Memory B cell (primary cell): Measurements from ENCODE around the gene AP3S1.

Experiments
- ATAC-seq: fragments of 150-1000 bp; cut with Tn5 transposase; 2 replicates; pipeline ENCODE4 v1.10.0; 2021; ENCODE audit warnings: low read depth, mild to moderate bottlenecking, moderate library complexity
- DNase-seq, 2 donors: peaks; one replicate each; pipeline ENCODE4 v3.0.0; 2022; ENCODE audit warnings: low spot score in 2 of 2
- H3K27ac Mint-ChIP-seq: one replicate; pipeline ENCODE4 v1.8.0; 2022; ENCODE audit warnings: mild to moderate bottlenecking, moderate library complexity, mixed read lengths
- H3K27me3 Mint-ChIP-seq: one replicate; pipeline ENCODE4 v1.8.0; 2022; ENCODE audit warnings: mixed read lengths
- H3K36me3 Mint-ChIP-seq: one replicate; pipeline ENCODE4 v1.8.0; 2022; ENCODE audit warnings: mild to moderate bottlenecking, mixed read lengths
- H3K4me1 Mint-ChIP-seq: one replicate; pipeline ENCODE4 v1.8.0; 2022; ENCODE audit warnings: mixed read lengths
- H3K4me3 Mint-ChIP-seq: one replicate; pipeline ENCODE4 v1.8.0; 2022; ENCODE audit warnings: mild to moderate bottlenecking, moderate library complexity, mixed read lengths
- H3K9me3 Mint-ChIP-seq: one replicate; pipeline ENCODE4 v1.8.0; 2022; ENCODE audit warnings: mixed read lengths

Gene AP3S1

DNA sequence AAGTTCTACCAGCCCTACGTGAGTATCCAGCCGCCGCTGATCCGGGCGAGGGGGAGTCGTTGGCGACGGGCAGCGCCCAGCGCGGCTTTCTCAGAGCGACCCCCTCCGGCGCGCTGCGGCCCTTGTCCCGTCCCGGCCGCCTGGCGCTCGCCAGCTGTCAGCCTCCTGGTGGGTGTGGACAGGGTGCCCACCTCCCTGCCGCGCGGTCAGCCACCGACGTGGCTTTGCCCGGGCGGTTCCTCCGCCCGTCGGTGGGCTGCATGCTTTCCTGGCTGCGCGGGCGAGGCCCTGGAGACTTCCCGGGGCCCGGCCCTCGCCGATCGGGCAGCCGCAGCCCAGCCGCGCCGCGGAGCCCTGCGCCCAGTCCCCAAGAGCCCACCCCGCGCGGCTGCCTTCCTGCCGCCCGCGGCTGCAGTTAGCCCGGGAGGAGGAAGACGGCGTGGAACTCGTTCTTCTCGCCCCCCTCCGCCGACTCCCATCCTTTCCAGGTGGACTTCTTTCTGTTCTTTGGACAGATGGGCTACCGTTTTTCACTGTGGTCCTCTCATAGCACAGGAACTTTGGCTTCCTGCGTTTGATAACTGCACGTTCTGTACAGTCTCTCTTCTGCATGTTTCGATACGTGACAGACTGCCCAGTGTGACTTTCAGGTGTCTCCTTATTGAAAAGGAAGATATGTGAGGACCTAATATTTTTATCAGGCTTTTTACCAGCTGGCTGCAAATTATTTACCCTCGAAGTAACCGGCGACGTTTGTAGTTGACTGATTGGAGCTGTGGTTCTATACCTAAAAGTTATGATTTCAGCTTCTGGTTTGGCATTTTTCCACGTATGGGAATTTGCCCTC lies 577 bp downstream of the AP3S1 start:
- peak overlapping the region; percentile 99 for H3K27ac Mint-ChIP-seq
- H3K4me1 Mint-ChIP-seq: peaks cover 27% of the 10 kb centered on the region
- peak overlapping the region; percentile 95 for H3K4me3 Mint-ChIP-seq
- H3K36me3 Mint-ChIP-seq: peaks cover 2% of the 10 kb centered on the region
- DNase-seq: no peak
- H3K27me3 Mint-ChIP-seq: no peaks in the 10 kb centered on the region
- H3K9me3 Mint-ChIP-seq: no peaks in the 10 kb centered on the region
- peak; percentile 1 for ATAC-seq

DNA sequence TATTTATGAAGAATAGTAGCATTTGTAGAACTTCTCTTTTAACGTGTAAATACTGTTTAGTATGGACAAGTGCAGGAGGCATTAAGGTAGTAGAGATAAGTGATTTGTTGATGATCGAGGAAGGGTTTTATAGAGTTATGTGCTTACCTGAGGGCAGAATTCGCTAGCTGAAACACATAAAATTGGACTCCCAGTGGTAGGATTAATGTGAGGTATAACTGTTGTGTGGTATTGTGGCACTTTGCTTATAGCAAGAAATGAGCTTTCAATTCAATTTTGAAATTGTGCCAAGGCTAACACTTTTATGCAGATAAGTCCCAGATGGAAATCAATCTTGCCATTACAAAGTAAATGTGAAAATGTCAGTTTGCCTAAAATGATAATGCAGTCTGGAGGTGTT lies 1.2 kb downstream of the AP3S1 start:
- ATAC-seq: no peak
- Mint-ChIP-seq H3K27ac (peak overlapping the region; percentile 99), H3K9me3 (no peaks in the 10 kb centered on the region), H3K27me3 (no peaks in the 10 kb centered on the region), H3K4me1 (peaks cover 27% of the 10 kb centered on the region), H3K4me3 (peak overlapping the region; percentile 95), H3K36me3 (peaks cover 2% of the 10 kb centered on the region)
- no peak for DNase-seq

DNA sequence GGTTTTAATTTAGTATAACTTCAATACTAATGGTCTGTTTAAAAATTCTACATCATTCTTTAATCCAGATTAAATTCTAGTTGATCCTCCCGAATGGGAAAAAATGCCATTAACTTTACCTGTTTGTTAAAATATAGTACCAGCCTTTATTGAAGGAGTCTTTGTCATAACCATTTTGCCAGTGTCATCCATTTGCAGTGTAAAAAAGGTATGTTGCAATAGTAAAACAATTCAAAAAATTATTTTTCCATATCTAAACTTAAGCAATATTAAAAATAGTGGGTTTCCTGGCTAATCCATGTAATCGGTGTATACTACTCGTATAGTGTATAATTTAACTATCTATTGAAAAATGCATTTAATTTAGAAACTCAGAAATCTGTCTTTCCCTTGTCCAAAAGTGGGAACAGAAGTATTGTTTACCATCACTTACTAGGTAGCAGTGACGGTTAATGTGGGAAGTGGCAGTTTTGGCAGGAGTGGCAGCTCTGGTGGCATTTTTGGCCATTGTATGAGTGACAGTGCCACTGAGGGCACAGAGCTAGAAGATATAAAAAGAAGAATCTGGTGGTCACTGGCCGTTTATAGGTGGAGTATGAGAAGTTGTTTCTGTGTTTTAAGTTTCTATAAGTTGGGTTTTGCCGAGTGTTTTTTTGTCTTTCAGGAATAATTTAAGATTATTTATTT lies 1.9 kb downstream of the AP3S1 start:
- peaks cover 2% of the 10 kb centered on the region for H3K36me3 Mint-ChIP-seq
- peaks cover 28% of the 10 kb centered on the region for H3K4me1 Mint-ChIP-seq
- ATAC-seq: no peak
- no peaks in the 10 kb centered on the region for H3K27me3 Mint-ChIP-seq
- H3K27ac Mint-ChIP-seq: no peak overlapping the region
- DNase-seq: no peak
- H3K4me3 Mint-ChIP-seq: no peak overlapping the region
- no peaks in the 10 kb centered on the region for H3K9me3 Mint-ChIP-seq

DNA sequence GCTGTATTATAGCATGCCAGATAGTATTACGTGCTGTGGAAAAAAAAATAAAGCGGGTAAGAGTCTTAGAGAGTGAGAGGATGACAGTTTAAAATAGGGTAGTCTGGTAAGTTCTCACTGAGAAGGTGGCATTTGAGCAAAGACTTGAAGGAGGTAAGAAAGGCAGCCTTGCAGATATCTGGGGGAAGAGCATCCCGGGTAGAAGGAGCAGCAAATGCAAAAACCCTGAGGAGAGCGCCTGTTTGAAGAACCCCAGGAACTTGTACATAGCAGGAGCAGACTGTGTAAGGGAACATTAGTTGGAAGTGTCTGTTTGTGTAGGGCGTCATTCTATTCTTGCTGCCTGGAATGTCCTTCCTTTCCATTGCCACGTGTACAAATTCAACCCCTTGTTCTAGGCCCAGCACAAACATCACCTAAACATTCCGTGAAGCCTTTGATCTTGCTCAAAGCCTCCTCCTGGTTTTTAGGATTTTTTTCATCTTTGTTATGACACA lies 2.6 kb downstream of the AP3S1 start:
- Mint-ChIP-seq H3K27me3 (no peaks in the 10 kb centered on the region), H3K27ac (peak overlapping the region; percentile 58), H3K9me3 (no peaks in the 10 kb centered on the region), H3K36me3 (peaks cover 2% of the 10 kb centered on the region), H3K4me1 (peaks cover 30% of the 10 kb centered on the region), H3K4me3 (no peak overlapping the region)
- no peak for DNase-seq
- no peak for ATAC-seq

DNA sequence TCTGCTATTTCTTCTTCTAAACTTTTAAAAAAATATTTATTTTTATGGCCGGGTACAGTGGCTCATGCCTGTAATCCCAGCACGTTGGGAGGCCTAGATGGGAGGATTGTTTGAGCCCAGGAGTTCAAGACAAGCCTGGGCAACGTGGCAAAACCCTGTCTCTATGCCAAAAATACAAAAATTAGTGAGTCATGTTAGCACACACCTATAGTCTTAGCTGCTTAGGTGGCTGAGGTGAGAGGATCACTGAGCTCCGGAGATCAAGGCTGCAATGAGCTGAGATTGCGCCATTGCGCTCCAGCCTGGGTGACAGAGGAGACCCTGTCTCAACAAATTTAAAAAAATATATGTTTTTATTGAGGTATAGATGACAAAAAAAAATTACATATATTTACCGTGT lies 5.6 kb downstream of the AP3S1 start:
- Mint-ChIP-seq H3K4me1 (peaks cover 35% of the 10 kb centered on the region), H3K27ac (no peak overlapping the region), H3K27me3 (no peaks in the 10 kb centered on the region), H3K4me3 (no peak overlapping the region), H3K9me3 (no peaks in the 10 kb centered on the region), H3K36me3 (no peaks in the 10 kb centered on the region)
- ATAC-seq (no peak), DNase-seq (no peak)

DNA sequence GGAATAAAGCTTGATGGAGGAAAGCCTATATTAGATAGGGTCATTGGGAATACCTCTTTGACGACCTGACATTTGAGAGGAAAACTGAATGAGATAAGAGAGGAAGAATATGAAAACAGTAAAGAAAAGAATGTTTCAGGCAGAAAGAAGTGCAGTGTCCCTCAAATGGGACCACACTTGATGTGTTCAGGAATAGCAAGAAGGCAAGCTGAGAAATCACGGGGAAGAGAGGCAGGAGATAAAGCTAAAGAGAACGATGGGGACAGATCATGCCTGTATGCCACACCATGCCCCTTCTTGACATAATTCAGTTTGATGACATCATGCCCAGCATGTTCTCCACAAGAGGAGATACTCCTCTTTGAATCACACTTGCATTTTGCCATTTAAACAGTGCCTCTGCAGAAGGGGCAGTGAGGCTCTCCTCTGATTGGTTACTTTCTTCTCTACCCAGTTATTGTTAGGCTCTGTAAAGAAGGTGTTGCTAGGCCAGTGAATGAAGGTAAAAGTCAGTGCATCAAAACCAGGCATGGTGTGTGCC lies 7.6 kb downstream of the AP3S1 start:
- no peak overlapping the region for H3K4me3 Mint-ChIP-seq
- H3K36me3 Mint-ChIP-seq: peaks cover 12% of the 10 kb centered on the region
- peaks cover 24% of the 10 kb centered on the region for H3K4me1 Mint-ChIP-seq
- H3K27ac Mint-ChIP-seq: no peak overlapping the region
- no peak for ATAC-seq
- DNase-seq: no peak
- no peaks in the 10 kb centered on the region for H3K27me3 Mint-ChIP-seq
- peaks cover 9% of the 10 kb centered on the region for H3K9me3 Mint-ChIP-seq

DNA sequence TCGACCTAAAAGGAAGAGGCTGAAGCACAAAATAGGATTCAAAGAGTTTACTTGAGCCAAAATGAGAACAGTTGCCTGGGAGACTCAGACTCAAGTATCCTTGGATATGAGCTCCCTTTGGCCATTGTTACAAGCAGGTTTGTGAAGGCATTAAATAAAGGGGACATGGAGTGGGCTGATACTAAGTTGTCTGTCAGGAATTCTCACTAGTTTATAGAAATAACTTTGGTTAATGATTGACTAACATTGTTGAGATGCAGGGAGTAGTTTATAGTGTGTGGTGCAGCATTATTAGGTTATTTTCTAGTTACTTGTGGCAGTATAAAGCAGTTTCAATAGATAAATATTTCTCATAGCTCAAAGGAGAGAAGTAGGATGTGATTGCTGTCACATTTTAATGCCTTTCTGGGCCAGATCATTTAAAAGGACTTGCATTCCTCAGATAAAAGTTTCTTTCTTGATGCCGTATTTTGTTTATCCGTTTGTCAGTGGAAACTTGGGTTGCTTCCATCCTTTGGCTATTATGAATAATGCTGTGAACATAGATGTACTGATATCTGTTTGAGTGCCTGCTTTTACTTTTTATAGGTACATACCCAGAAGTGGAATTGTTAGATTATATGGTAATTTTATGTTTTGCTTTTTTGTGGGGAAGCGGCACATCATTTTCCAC lies 9.1 kb downstream of the AP3S1 start:
- no peak overlapping the region for H3K27ac Mint-ChIP-seq
- no peaks in the 10 kb centered on the region for H3K27me3 Mint-ChIP-seq
- H3K4me1 Mint-ChIP-seq: peaks cover 19% of the 10 kb centered on the region
- ATAC-seq: no peak
- no peak for DNase-seq
- no peak overlapping the region for H3K4me3 Mint-ChIP-seq
- H3K36me3 Mint-ChIP-seq: peaks cover 15% of the 10 kb centered on the region
- H3K9me3 Mint-ChIP-seq: peaks cover 9% of the 10 kb centered on the region

DNA sequence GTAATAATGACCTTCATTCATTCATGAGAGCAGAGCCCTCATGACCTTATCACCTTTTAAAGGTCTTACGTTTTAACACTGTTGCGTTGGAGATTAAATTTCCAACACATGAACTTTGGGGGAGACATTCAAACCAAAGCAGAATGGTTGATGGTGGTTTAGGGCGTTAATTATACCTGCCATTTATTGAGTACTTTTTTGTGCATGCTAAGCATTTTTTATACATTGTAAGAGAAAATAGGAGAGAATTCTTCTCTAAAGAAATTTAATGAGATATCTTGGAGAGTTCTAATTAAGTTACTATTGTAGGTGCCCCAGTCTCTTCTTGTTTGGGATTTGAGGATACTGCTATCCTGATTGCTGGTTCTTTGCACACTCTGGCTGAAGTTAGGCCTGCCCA lies 12.4 kb downstream of the AP3S1 start:
- H3K4me3 Mint-ChIP-seq: no peak overlapping the region
- H3K27me3 Mint-ChIP-seq: no peaks in the 10 kb centered on the region
- ATAC-seq: no peak
- peaks cover 9% of the 10 kb centered on the region for H3K9me3 Mint-ChIP-seq
- peaks cover 30% of the 10 kb centered on the region for H3K4me1 Mint-ChIP-seq
- H3K27ac Mint-ChIP-seq: no peak overlapping the region
- no peak for DNase-seq
- peaks cover 18% of the 10 kb centered on the region for H3K36me3 Mint-ChIP-seq

DNA sequence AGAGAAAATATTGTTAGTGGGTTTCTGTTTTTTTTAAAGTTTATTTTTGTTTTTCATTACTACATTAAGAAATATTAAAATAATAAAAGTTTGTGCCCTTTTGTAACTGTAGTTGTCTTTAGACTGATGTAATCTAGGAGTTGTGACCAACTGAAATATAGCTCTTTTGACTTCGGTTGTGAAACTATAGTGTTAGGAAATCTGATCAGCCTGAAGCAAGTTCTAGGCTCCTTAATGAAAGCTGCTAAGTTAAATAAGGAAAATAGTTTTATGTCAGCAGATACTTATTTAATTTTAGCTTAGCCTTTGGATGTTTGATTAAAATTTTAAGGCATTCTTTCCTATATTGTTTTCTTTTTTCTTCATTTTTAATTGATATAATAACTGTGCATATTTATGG lies 14.2 kb downstream of the AP3S1 start:
- DNase-seq: no peak
- no peaks in the 10 kb centered on the region for H3K27me3 Mint-ChIP-seq
- ATAC-seq: no peak
- peaks cover 18% of the 10 kb centered on the region for H3K36me3 Mint-ChIP-seq
- H3K27ac Mint-ChIP-seq: no peak overlapping the region
- peaks cover 9% of the 10 kb centered on the region for H3K9me3 Mint-ChIP-seq
- H3K4me3 Mint-ChIP-seq: no peak overlapping the region
- peaks cover 32% of the 10 kb centered on the region for H3K4me1 Mint-ChIP-seq

DNA sequence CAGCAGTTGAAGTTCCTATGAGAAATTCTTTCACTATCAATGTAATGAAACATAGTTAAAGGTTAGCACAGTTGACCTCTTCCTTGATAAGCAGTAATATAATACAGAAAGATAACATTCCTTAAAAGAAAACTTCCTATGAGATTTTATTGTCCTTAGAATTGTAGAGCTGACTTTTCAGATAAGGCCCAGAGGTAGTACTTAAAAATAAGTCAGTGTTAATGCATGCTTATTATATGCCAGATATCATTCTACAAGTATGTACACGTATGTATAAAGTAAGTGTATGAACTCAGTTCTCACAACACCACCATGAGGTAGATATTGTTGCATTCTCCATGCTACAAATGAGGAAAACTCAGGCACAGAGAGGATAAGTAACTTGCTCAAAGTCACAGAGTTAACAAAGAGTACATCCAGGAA lies 15.3 kb downstream of the AP3S1 start:
- Mint-ChIP-seq H3K27me3 (no peaks in the 10 kb centered on the region), H3K9me3 (peaks cover 9% of the 10 kb centered on the region), H3K36me3 (peaks cover 21% of the 10 kb centered on the region), H3K27ac (no peak overlapping the region), H3K4me1 (peaks cover 30% of the 10 kb centered on the region), H3K4me3 (no peak overlapping the region)
- ATAC-seq (no peak), DNase-seq (no peak)

DNA sequence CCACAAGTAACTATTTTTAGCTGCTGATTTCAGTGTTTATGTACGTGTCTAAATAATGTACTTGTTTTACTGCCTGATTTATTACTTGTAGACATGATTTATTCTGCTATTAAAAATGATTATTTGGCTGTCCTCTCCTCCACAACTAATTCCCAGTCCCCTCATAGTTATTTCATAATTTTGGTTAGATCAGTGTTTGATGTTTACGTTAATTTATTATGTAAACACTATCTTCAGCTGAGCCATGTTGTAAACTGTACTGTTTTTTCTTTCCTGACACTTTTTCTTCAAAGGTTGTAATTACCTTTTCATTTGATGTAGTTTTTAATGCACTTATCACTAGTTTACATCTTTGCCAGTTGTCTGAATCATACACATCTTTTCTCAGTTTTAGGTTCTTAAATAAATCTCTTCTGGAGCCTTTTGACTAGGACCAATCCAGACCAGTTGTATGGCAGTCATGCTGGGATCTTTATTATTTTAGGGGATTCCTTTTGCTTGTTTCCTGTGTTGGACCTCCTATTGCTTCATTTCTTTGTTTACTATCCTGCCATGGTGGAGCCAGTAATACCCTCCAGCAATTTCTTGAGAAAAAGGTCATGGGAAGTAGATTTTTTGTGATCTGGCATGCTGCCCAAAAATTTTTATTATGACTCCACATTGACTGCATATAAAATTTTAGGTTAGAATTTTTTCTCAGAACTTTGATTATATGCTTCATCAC lies 16.1 kb downstream of the AP3S1 start:
- ATAC-seq: no peak
- Mint-ChIP-seq H3K4me3 (no peak overlapping the region), H3K4me1 (peaks cover 30% of the 10 kb centered on the region), H3K9me3 (peaks cover 9% of the 10 kb centered on the region), H3K27ac (no peak overlapping the region), H3K27me3 (no peaks in the 10 kb centered on the region), H3K36me3 (peaks cover 21% of the 10 kb centered on the region)
- no peak for DNase-seq

DNA sequence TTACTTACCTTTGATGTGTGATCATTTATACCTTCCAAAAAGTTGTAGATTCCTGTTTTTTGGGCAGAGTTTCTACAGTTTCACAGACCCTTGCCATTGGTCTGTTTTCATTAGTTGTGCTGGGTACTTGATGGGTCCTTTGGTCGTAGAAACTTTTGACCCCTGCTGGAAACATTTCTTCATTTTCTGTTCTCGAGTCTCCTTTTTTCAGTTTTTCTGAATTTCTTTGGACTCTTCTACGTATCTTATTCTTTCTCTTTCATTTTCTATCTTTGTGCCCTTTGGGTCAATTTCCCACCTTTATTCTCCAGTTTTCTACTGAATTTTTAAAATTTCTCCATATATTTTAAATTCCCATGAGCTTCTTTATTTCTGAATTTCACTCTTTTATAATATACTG lies 16.7 kb downstream of the AP3S1 start:
- Mint-ChIP-seq H3K27me3 (no peaks in the 10 kb centered on the region), H3K9me3 (peaks cover 6% of the 10 kb centered on the region), H3K4me3 (peak overlapping the region; percentile 25), H3K4me1 (peaks cover 30% of the 10 kb centered on the region), H3K27ac (no peak overlapping the region), H3K36me3 (peaks cover 16% of the 10 kb centered on the region)
- DNase-seq: no peak
- no peak for ATAC-seq

DNA sequence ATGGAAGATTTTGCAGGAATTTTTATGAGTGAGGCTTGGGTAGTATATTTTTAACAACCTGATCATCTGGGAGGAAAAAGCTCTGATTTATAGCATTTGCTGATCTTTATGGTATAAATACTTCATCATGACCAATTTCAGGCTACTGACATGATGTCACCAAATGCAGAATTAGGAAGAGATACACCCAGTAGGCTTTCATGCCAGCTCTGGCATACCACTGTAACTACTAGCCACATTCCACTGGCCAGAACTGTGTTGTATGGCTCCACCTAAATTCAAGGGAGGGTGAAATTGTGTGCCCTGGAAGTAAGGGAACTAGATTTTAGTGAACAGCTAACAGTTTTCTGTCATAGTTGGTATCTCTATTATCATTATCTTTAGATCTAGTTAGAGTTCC lies 17.6 kb downstream of the AP3S1 start:
- peaks cover 30% of the 10 kb centered on the region for H3K4me1 Mint-ChIP-seq
- peaks cover 2% of the 10 kb centered on the region for H3K9me3 Mint-ChIP-seq
- no peak overlapping the region for H3K4me3 Mint-ChIP-seq
- H3K36me3 Mint-ChIP-seq: peaks cover 13% of the 10 kb centered on the region
- no peaks in the 10 kb centered on the region for H3K27me3 Mint-ChIP-seq
- no peak overlapping the region for H3K27ac Mint-ChIP-seq
- ATAC-seq: no peak
- DNase-seq: no peak
